NCI-H460 (cell line): ENCODE data around the gene TLK2. TPM values are rescaled to one million over a fixed set of nuclear protein-coding genes. Genes with fewer than 3 reads are reported as not detected.
"Not testable (repeated sequence)": the region's sequence is repeated elsewhere in the genome, so short reads cannot be mapped to it uniquely, and the experiment has no call there.

ENCODE experiments used
- DNase-seq: peaks from one replicate; pipeline ENCODE4 v3.0.0-alpha.2; 2016; ENCODE audit warnings: low read depth; ENCODE audit errors: extremely low read depth
- polyA plus RNA-seq: library from polyadenylated mRNA; depleted of rRNA; stranded (reverse); fragments of >200 nt; gene quantifications from 2 replicates; pipeline ENCODE4 v1.2.3, GENCODE V29; 2014; cell fraction: nucleus; rRNA removed
- total RNA-seq: library from RNA; depleted of rRNA; stranded (reverse); fragments of >200 nt; shearing (Covaris generic); gene quantifications from 2 replicates; pipeline ENCODE4 v1.2.3, GENCODE V29; 2014; rRNA removed

Gene TLK2
- 41.3 and 46.7 TPM in 2 replicates for total RNA-seq
- polyA plus RNA-seq, result 17.8 and 24.1 TPM in 2 replicates

DNA sequence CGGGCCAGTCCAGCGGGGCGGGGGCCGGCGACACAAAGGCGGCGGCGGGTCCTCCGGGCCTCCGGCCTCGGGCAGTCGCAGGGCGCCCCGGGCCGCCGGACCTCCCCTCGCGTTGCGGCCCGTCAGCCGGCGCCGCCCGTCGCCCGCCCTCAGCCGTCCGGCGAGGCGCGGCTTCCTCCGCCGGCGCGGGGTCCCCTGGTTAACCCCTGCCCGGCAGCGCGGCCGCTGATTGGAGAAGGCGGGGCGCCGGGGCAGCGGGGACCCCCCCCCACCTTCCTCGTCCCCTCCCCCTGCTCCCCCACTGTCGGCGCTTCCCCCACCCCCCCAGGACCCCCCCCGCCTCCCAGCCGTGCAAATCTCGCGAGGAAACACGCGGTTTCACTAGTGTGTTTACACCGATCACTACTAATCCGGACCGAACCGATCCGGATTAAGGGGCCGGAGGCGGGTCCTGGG is at the start of gene TLK2:
Gene TLK2, plus strand, starts transcription at position 402 of the 456 bp plus-strand sequence. CDS start 2,301 bp downstream, outside the sequence.
- DNase-seq, result peak; percentile 66

DNA sequence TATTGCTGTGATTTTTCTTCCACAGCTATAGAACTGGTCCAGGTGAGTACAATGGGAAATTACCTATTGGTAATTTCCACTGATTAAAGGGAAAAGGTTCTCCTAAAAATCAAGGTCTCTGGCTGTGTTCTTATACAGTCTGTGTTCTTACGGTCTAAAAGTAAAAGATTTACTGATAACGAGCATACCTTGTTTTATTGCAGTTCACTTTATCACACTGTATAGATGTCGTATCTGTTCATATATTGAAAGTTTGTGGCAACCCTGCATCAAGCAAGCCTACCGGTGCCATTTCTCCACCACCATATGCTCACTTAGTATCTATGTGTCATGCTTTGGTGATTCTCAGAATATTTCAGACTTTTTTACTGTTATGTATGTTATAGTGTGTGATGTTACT is 43.4 kb upstream of the TLK2 start:
- DNase-seq, result not testable (repeated sequence)

DNA sequence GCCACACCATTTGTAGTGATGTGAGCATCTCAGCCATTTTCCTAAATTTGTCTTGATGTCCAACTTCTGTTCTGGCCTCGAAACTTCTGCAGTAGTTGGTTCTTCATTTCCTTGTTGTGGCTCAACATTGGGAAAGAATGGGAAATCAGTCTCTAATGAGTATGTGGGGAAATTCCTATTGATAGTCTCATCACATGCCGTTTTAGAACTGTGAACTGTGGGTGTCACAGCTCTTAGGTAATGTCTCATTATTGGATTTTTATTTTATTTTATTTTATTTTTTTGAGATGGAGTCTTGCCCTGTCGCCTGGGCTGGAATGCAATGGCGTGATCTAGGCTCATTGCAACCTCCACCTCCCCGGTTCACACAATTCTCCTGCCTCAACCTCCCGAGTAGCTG is 37.4 kb upstream of the TLK2 start:
- DNase-seq, result not testable (repeated sequence)

DNA sequence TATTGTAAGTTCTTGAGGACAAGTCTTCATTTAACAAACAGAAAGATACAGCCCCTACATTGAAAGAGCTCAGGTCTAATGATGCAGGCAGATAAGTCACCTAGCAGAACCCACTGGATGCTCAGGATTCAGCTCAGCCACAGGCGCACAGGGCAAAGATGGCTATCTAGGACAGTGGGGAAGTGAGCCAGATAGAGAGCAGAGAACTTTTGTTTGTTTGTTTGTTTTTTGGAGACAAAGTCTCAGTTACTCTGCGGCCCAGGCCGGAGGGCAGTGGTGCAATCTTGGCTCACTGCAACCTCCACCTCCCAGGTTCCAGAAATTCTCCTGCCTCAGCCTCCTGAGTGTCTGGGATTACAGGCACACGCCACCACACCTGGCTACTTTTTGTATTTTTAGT is 34.6 kb upstream of the TLK2 start:
- no peak for DNase-seq

DNA sequence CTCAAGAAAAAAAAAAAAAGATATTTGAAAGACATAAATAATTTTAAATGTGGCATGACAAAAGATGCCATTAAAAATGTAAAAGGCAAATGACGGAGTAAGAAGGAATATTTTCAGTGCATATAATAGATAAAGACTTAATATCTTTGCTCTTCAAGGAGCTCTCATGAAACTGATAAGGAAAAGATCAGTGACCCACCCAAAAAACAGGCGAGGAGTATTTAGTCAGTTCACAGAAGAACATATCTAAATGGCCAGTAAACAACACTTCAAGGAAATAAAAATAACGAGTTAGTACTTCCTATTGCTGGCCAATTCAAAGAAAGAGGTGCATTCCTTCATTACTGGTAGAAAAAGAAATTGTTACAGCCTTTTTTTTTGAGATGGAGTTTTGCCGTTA is 32.8 kb upstream of the TLK2 start:
- not testable (repeated sequence) for DNase-seq

DNA sequence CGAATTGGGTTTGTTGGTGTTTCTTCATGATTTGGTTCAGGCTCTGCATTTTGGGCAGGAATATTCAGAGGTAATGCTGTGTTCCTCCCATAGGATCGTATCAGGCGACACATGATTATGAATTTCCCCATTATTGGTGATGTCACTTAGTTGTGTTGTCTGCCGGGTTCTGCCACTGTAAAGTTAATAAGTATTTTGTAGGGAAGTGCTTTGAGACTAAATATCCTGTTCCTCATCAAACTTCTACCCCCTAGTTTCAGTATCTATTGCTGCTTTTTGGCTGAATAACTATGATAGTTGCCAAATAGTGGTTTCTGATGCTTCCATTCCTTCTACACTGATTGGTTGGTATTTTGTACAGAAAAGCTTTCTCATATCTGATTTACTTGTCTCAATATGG is 26.4 kb upstream of the TLK2 start:
- DNase-seq, result not testable (repeated sequence)

DNA sequence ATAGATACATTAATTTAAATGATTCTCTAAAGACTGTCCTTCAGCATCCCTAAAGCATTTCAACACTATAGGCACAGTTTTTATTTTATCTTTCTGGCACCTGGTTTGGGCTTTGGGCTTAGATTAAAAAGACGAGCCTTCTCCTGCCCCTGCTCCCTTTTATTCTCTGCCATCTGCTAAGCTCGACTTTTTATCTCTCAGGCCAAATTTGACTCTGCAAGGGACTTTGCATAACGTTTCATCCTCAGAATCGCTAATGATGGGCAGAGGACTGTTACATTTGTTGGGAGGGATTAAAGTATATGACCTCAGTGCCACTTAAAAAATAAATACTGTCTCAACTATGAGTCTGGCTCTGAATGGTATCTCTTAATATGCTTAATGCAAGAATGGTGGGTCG is 25.6 kb upstream of the TLK2 start:
- not testable (repeated sequence) for DNase-seq

DNA sequence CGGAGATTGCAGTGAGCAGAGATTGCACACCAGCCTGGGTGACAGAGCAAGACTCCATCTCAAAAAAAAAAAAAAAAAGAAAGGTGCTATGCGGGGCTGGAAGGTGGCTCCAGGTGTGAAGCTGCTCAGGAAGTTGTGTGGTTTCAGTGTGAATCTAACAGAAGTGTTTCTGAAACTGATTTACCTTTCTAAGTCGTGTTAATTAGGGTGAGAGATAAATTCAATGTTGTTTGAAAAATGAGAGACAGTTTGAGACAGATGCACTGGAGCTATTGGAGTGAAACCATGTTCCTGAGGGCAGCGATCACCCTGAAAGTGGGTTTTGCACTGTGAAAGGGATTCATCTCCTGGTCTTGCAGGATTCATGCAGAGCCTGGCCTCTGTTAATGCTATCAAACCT is 25.0 kb upstream of the TLK2 start:
- DNase-seq, result not testable (repeated sequence)

DNA sequence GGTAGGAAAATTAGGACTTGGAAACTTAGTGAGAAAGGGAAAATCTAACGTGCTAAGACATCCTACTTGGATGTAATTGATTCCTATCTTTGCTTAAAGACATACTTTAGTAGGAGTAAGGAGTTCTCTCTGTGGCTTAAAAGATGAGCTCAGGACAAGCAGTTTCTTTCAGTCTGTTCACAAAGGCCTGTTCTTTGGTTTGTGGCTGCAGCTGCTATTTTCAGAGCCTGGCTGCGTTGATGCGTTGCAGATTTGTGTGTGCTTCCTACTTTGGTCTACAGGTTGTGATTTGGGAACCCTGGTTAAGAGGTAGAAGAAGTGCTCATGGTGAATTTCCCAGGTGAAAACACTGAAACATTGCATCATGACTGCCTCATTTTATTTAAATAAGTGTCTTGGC is 24.5 kb upstream of the TLK2 start:
- DNase-seq, result not testable (repeated sequence)

DNA sequence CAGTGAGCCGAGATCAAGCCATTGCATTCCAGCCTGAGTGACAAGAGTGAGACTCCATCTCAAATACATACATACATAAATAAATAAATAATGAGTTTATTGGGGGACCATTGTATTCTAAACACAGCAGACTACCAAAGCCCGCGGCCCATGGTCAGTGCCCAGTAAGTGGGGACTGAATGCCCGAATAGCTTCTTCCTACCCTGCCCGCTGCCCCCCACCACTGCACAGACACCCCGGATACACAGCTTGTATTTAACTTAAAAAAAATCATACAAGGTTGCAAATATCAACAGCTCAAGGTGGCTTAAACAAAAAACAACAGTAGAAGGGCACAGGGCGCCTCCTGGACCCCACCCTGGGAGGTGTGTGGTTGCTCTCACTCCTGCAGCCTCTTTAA is 22.6 kb upstream of the TLK2 start:
- DNase-seq, result no peak

DNA sequence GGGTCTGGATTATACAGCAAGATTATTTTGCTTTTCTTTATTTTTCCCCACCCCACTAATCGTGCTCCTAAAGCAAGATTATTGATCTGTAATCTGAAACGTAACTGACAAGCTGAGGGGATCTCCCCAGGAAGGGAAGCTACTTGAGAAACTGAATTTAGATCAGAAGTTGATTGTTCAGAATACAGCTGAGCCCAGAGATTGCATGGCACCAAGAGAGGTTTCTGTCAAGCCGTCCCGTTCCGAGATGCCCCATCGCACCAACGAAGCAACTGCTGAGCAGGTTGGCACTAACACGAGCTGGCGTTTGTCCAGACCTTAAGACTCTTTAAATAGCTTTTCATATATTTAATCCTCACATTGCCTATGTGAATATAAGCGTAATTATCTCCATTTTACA is 20.1 kb upstream of the TLK2 start:
- not testable (repeated sequence) for DNase-seq

DNA sequence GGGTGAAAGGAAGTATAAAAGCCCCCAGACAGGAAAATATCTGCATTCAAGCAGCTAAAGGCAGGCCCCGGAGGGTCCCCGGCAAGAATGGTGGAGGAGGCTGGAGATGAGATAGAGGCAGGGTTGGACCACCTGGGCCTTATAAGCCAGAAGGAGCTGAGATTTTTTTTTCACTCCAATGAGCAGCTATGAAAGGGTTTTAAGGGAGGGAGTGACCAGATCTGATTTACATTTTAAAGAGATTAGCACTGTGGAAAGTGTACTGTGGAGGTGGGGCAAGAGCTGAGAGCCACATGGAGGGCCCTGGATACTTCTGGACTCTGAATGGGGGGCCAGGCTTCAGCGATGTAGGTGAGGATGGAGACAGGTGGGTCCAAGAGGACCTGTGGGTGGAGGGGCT is 14.2 kb upstream of the TLK2 start:
- not testable (repeated sequence) for DNase-seq

DNA sequence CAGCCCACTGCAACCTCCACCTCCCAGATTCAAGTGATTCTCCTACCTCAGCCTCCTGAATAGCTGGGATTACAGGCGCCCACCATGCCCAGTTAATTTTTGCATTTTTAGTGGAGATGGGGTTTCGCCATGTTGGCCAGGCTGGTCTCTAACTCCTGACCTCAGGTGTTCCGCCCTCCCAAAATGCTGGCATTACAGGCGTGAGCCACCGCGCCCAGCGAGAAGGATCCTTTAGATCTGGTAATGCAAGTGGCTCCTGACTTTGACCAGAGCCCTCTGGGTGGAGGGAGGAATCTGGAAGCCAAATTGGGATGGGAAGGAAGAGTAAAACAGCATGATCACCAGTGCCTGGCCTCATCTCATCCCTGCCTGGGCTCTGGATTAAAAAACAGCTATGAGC is 13.4 kb upstream of the TLK2 start:
- DNase-seq, result not testable (repeated sequence)

DNA sequence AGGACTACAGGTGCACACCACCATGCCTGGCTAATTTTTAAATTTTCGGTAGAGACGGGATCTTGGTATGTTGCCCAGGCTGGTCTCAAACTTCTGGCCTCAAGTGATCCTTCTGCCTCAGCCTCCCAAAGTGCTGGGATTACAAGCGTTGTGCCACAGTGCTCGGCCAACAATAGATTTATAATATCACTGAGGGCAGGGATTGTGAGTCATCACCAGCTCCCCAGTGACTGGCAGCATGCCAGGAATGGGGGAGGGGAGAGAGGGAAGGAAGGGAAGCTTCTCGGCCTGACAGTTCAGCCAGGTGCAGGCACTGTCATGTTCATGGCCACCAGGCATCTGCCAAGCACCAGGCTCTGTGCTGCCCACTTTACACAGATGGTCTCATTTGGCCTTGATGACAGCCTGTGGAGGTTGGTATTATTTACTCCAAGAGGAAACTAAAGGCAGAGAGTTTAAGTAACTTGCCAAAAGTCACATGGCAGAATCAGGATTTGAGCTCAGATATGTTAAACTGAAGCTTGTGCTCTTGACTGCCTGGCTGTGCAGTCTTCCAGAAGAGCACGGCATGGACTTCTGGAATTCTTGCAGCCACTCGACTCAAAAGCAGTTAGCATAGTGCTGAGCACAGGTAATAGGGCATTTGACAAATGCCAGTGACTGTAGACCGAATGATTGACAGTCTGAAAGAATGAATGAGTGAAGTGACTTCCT is 7.8 kb upstream of the TLK2 start:
- peak; percentile 49 for DNase-seq

DNA sequence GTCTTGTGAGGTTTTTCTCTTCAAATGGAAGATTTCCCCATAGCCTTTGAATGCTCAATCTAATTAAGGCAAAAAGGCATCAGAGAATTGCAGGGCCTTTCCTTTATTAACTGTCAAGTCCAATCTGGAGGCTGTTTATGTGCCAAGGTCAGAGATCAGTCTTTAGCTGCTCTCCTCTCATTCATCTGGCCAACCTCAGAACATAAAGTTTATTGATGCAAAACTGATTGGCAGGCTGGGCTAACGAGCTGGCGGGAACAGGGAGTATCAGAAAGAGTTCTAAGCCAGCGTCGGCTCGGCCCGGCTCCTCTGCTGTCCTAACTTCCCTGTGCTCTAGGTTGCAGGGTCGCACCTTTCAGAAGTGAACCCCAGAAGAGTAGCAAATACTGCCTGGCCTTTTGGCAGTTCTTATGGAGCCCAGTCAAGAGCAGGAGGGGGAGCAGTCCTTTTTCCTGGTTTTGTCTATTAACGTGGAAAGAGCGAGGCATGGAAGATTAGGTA is 7.2 kb upstream of the TLK2 start:
- not testable (repeated sequence) for DNase-seq

DNA sequence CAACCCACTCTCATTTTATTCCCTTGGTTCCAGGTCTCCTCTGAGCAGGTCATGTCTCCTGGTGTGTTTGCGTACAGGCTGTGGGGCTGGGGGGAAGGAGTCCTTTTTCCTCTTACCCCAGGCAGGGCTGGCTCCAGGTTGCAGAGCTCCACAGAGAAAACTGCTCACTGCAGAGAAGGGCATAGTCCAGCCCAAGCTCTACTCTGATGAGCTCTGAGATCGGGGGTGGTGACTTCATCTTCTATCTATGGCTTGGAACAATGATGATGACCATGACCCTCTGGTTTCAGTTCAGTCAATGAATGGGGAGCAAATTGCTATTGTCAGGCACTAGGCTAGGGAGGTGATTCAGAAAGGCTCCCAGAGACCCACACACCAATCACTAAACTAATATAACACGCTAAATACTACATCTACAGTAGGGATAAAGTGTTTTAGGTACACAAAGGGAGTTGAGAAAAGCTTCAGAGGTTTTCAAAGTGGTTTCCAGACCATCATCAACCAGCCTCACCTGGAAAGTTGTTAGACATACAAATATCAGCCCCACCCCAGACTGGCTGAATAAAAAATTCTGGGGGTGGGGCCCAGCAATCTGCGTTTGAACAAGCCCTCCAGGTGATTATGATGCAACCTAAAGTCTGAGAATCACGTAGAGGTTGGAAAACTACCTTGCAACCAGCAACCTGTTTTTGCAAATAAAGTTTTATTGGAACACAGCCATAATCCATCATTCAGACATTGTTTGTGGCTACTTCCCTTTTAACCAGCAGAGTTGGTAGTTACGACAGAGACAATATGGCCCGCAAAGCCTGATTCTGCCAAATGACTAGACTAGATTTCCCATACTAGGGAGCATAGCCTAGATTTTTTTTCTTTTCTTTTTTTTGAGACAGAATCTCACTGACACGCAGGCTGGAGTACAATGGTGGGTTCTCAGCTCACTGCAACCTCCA is 5.3 kb upstream of the TLK2 start:
- not testable (repeated sequence) for DNase-seq

DNA sequence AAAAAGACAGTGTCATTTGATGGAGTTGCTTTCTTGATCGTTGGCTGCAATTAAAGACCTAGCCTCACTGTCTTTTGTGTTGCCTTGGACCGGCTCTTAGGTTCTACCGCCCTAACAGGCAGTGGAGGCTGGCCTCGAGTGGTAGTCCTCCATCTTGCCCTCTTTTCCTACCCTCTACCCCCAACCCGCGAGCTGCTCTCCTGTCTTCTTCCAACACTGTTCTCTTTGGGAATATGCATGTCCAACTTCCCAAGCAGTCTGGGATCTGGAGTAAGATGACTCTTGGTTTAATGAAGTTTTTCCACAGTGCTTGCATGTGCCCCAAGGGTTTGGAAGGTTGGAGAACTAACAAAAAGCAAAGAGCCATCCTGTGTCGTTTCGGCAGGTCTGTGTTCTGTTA is 1.5 kb upstream of the TLK2 start:
- not testable (repeated sequence) for DNase-seq

DNA sequence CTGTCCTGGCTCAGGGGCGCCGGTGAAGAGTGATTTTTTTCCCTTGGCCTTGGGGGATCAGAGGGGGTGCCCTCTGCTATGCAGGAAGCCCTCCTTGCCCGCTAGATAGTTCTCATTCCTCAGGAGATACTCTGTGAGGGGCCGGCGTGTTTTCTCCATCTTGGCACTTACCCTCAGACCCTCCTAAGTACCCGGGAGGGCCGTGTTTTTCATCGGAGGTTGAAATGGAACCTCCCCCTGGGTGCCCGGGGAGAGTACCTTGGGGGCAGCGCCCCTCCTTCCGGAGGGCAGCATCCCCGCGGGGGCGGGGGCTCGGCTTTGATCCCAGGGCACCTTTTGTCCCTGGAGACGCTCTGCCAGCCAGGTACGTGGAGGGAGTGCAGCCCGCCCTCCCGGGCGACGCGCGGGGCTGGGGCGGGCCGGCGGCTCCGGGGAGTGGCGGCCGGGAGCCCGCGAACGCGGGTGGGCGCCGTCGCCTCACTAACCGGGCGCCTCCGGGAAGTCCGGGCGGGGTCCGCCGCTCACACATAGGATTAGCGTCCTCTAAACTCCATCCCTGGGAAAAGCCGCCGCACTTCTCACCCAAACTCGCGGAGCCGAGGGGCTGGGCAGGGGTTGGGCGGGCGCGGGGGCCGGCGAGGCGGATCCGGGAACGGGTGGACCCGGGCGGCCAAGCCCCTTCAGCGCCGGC is 762 bp upstream of the TLK2 start:
- not testable (repeated sequence) for DNase-seq

DNA sequence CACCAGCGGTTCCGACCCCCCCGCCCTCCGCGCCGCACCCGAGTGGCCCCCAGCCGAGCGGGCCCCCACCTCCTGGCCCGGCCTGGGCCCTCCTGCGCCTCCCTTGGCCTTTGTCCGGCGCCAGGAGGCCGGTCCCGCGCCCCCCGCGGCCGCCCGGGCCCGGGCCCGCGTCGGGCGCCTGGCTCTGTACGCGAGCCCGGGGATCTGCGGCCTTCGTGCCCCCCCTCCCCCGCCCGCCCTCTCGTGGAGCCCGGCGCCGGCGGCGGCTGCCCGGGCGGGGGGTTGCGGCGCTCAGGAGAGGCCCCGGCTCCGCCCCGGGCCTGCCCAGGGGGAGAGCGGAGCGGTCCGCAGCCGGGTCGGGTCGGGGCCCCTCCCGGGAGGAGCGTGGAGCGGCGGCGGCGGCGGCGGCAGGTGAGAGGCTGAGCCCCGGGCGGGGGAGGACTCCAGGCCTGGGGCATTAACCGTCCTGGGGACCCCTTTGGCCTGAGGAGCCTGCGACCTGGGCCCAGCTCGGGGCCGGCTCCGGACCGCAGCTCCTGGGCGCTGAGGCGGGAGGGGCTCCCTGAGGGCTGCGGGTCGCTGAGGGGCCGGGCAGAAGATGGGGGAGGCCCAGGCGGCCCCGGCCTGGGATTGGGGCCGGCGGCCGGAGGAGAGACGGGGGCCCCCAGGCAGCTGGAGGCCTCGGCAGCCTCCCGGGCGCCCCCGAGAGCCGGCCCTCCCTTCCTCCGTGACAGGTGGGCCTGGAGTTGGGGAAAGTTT is 434 bp downstream of the TLK2 start:
- not testable (repeated sequence) for DNase-seq
